Neural cell (in vitro differentiated cells): ENCODE data around the gene GRIK3. TPM values are rescaled to one million over a fixed set of nuclear protein-coding genes. Genes with fewer than 3 reads are reported as not detected.

Experiments used
- H2AFZ ChIP-seq: fragments of 200-600, 300-800 bp; sonication (generic), shearing (Covaris generic); 2 replicates; pipeline ENCODE4 v1.6.0; 2014; ENCODE audit warnings: low read depth, mild to moderate bottlenecking, antibody characterized with exemption, low read length, moderate library complexity
- H3F3A ChIP-seq: fragments of 200-600 bp; shearing (Covaris generic); 2 replicates; pipeline ENCODE4 v1.6.1; 2016; ENCODE audit warnings: mild to moderate bottlenecking, moderate library complexity, mixed read lengths, antibody characterized with exemption, low read length; ENCODE audit not compliant: insufficient read depth, poor library complexity, severe bottlenecking
- H3K27ac ChIP-seq: fragments of 200-600, 300-800 bp; sonication (generic), shearing (Covaris generic); 2 replicates; pipeline ENCODE4 v1.5.1; 2014; ENCODE audit warnings: mild to moderate bottlenecking, low read length, moderate library complexity
- H3K27me3 ChIP-seq: fragments of 300-800, 200-600 bp; sonication (generic), shearing (Covaris generic); 2 replicates; pipeline ENCODE4 v1.6.0; 2014; ENCODE audit warnings: mild to moderate bottlenecking, low read depth, low read length, moderate library complexity; ENCODE audit not compliant: insufficient read depth
- H3K36me3 ChIP-seq: fragments of 300-800, 200-600 bp; sonication (generic), shearing (Covaris generic); 2 replicates; pipeline ENCODE4 v1.5.1; 2014; ENCODE audit warnings: mild to moderate bottlenecking, antibody characterized with exemption, low read length, moderate library complexity; ENCODE audit not compliant: insufficient read depth
- H3K4me2 ChIP-seq: fragments of 300-800, 200-600 bp; sonication (generic), shearing (Covaris generic); 2 replicates; pipeline ENCODE4 v1.6.0; 2014; ENCODE audit warnings: mild to moderate bottlenecking, low read length
- H3K4me3 ChIP-seq: fragments of 300-800, 200-600 bp; sonication (generic), shearing (Covaris generic); 2 replicates; pipeline ENCODE4 v1.5.1; 2014; ENCODE audit warnings: mild to moderate bottlenecking, low read length, moderate library complexity
- H3K79me2 ChIP-seq: fragments of 200-600 bp; shearing (Covaris generic); replicated peaks from 2 replicates; pipeline ENCODE4 v1.6.0; 2014; ENCODE audit warnings: mild to moderate bottlenecking, low read length, moderate library complexity; ENCODE audit not compliant: insufficient read depth
- H3K9ac ChIP-seq: fragments of 300-800, 200-600 bp; sonication (generic), shearing (Covaris generic); 2 replicates; pipeline ENCODE4 v1.6.1; 2016; ENCODE audit warnings: mild to moderate bottlenecking, low read length, mixed read lengths
- H3K9me2 ChIP-seq: fragments of 200-600 bp; shearing (Covaris generic); 2 replicates; pipeline ENCODE4 v1.6.1; 2016; ENCODE audit warnings: mild to moderate bottlenecking, low read length, mixed read lengths; ENCODE audit not compliant: insufficient read depth
- H3K9me3 ChIP-seq: fragments of 200-600, 300-800 bp; sonication (generic), shearing (Covaris generic); 2 replicates; pipeline ENCODE4 v1.6.1; 2016; ENCODE audit warnings: mild to moderate bottlenecking, mixed run types, low read length, moderate library complexity, mixed read lengths
- H4K20me1 ChIP-seq: fragments of 200-600 bp; shearing (Covaris generic); 2 replicates; pipeline ENCODE4 v1.6.1; 2016; ENCODE audit warnings: mild to moderate bottlenecking, mixed run types; ENCODE audit not compliant: insufficient read depth
- EP300 ChIP-seq: fragments of 450-650 bp; conservative IDR thresholded peaks from 2 replicates; pipeline ENCODE4 v1.6.1; 2014; ENCODE audit warnings: antibody characterized with exemption, mild to moderate bottlenecking, moderate library complexity; ENCODE audit not compliant: poor library complexity, severe bottlenecking
- EZH2 ChIP-seq: fragments of 200-600, 300-800 bp; shearing (Covaris generic), sonication (generic); IDR thresholded peaks from 2 replicates; pipeline ENCODE4 v1.6.1; 2014; ENCODE audit warnings: antibody characterized with exemption, low read length, borderline replicate concordance, mild to moderate bottlenecking; ENCODE audit not compliant: insufficient read depth, poor library complexity, severe bottlenecking
- MXI1 ChIP-seq: fragments of 450-650 bp; conservative IDR thresholded peaks from 2 replicates; pipeline ENCODE4 v1.6.1; 2014; ENCODE audit warnings: antibody characterized with exemption, mild to moderate bottlenecking; ENCODE audit not compliant: poor library complexity, severe bottlenecking
- POLR2AphosphoS5 ChIP-seq: IDR thresholded peaks from 2 replicates; pipeline ENCODE4 v1.6.1; 2012
- RAD21 ChIP-seq: fragments of 450-650 bp; conservative IDR thresholded peaks from 2 replicates; pipeline ENCODE4 v1.6.1; 2014; ENCODE audit warnings: antibody characterized with exemption, mild to moderate bottlenecking, moderate library complexity
- SMC3 ChIP-seq: fragments of 450-650 bp; conservative IDR thresholded peaks from 2 replicates; pipeline ENCODE4 v1.6.1; 2014; ENCODE audit warnings: antibody characterized with exemption, mild to moderate bottlenecking, moderate library complexity; ENCODE audit not compliant: poor library complexity
- TAF1 ChIP-seq: IDR thresholded peaks from 2 replicates; pipeline ENCODE4 v1.6.1; 2012; ENCODE audit warnings: low read depth
- polyA plus RNA-seq: library from polyadenylated mRNA; depleted of rRNA; stranded (reverse); fragments of >200 nt; gene quantifications from 2 replicates; pipeline ENCODE4 v1.2.3, GENCODE V29; 2014
- TF ChIP-seq, protein P1 (sequence below): IDR thresholded peaks from 2 replicates; pipeline ENCODE4 v1.6.1; 2012; ENCODE audit warnings: borderline replicate concordance
- TF ChIP-seq, protein P2 (sequence below): fragments of 450-650 bp; IDR thresholded peaks from 2 replicates; pipeline ENCODE4 v1.5.1; 2014; ENCODE audit warnings: antibody characterized with exemption, mild to moderate bottlenecking, moderate library complexity; ENCODE audit not compliant: poor library complexity, severe bottlenecking

The GRIK3 gene
- polyA plus RNA-seq, 1 donor from 2014 or later = 5.0 TPM

DNA sequence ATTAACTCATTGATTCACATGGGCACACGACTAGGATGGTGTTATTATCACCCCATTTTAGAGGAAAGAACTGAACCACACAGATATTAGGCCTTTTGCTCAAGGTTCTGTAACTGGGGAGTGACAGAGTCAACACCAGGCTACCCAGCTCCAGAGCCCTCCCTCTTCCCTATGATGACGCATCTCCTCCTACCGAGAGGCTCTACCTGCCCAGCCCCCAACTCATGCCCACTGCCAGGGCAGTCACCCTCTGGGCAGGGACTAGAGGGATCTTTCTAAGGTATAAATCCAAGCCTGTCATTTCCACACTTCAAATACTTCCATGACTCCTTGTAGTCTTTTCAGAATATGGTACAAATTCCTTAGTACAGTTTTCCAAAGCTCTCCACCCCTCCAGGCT, 171.3 kb downstream of the GRIK3 start:
- Histone ChIP-seq H3K9me2 (no peaks in the 10 kb centered on the region), H3K4me3 (no peak overlapping the region), H3K27ac (no peak overlapping the region), H3K27me3 (no peaks in the 10 kb centered on the region), H3K4me2 (no peak overlapping the region), H4K20me1 (no peaks in the 10 kb centered on the region), H3F3A (no peaks in the 10 kb centered on the region), H3K36me3 (no peaks in the 10 kb centered on the region), H3K9ac (no peak overlapping the region), H2AFZ (no peak overlapping the region), H3K79me2 (no peaks in the 10 kb centered on the region), H3K9me3 (no peaks in the 10 kb centered on the region)
- TF ChIP-seq EP300 = no peak
- TF ChIP-seq TAF1 = no peak
- TF ChIP-seq RAD21 = no peak
- TF ChIP-seq, protein P1, sequence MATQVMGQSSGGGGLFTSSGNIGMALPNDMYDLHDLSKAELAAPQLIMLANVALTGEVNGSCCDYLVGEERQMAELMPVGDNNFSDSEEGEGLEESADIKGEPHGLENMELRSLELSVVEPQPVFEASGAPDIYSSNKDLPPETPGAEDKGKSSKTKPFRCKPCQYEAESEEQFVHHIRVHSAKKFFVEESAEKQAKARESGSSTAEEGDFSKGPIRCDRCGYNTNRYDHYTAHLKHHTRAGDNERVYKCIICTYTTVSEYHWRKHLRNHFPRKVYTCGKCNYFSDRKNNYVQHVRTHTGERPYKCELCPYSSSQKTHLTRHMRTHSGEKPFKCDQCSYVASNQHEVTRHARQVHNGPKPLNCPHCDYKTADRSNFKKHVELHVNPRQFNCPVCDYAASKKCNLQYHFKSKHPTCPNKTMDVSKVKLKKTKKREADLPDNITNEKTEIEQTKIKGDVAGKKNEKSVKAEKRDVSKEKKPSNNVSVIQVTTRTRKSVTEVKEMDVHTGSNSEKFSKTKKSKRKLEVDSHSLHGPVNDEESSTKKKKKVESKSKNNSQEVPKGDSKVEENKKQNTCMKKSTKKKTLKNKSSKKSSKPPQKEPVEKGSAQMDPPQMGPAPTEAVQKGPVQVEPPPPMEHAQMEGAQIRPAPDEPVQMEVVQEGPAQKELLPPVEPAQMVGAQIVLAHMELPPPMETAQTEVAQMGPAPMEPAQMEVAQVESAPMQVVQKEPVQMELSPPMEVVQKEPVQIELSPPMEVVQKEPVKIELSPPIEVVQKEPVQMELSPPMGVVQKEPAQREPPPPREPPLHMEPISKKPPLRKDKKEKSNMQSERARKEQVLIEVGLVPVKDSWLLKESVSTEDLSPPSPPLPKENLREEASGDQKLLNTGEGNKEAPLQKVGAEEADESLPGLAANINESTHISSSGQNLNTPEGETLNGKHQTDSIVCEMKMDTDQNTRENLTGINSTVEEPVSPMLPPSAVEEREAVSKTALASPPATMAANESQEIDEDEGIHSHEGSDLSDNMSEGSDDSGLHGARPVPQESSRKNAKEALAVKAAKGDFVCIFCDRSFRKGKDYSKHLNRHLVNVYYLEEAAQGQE = no peak
- TF ChIP-seq EZH2 = no peak
- TF ChIP-seq MXI1 = no peak
- TF ChIP-seq, protein P2, sequence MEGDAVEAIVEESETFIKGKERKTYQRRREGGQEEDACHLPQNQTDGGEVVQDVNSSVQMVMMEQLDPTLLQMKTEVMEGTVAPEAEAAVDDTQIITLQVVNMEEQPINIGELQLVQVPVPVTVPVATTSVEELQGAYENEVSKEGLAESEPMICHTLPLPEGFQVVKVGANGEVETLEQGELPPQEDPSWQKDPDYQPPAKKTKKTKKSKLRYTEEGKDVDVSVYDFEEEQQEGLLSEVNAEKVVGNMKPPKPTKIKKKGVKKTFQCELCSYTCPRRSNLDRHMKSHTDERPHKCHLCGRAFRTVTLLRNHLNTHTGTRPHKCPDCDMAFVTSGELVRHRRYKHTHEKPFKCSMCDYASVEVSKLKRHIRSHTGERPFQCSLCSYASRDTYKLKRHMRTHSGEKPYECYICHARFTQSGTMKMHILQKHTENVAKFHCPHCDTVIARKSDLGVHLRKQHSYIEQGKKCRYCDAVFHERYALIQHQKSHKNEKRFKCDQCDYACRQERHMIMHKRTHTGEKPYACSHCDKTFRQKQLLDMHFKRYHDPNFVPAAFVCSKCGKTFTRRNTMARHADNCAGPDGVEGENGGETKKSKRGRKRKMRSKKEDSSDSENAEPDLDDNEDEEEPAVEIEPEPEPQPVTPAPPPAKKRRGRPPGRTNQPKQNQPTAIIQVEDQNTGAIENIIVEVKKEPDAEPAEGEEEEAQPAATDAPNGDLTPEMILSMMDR = no peak
- TF ChIP-seq POLR2AphosphoS5 = no peak
- no peak for TF ChIP-seq SMC3

DNA sequence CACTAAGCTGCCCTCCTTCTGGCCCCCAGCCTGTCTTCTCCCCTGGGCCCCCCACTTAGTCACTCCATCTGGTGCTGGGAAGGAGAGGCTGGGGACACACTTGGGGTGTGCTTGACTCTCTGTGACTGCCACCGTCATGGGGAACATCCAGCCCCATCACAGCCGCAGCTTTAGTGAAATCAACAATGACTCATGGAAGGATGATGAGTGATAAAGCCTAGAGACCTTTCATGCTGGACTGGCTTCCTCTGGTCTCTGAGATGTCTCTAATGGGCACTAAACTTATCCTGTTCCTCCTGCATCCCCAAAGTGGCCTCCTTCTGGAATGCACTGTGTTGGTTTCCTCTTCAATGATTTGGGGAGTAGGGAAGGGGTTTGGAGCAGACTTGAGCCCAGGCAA, 172.9 kb downstream of the GRIK3 start:
- Histone ChIP-seq H3K9ac (no peak overlapping the region), H3K79me2 (no peaks in the 10 kb centered on the region), H2AFZ (no peak overlapping the region), H3K27ac (no peak overlapping the region), H4K20me1 (no peaks in the 10 kb centered on the region), H3K4me3 (no peak overlapping the region), H3K36me3 (no peaks in the 10 kb centered on the region), H3K27me3 (no peaks in the 10 kb centered on the region), H3K9me2 (no peaks in the 10 kb centered on the region), H3F3A (no peaks in the 10 kb centered on the region), H3K4me2 (no peak overlapping the region), H3K9me3 (no peaks in the 10 kb centered on the region)
- no peak for TF ChIP-seq EP300
- TF ChIP-seq POLR2AphosphoS5 = no peak
- TF ChIP-seq, protein P2 = no peak
- TF ChIP-seq, protein P1 = no peak
- no peak for TF ChIP-seq MXI1
- no peak for TF ChIP-seq RAD21
- no peak for TF ChIP-seq SMC3
- no peak for TF ChIP-seq EZH2
- no peak for TF ChIP-seq TAF1
